Ascending aorta (tissue), 2 donors: Measurements from ENCODE around the gene RHBDF1. TPM values are rescaled to one million over a fixed set of nuclear protein-coding genes. Genes with fewer than 3 reads are reported as not detected.
A peak's percentile ranks its signal among the peaks of the same experiment; 100 is the strongest.

ENCODE experiments used
- DNase-seq, 2 donors: peaks; one replicate each; pipeline ENCODE4 v3.0.0-alpha.2; 2019; ENCODE audit warnings: low spot score in 2 of 2
- H3K27ac ChIP-seq, 2 donors: fragments of 200-600 bp; sonication (generic); one replicate each; pipeline ENCODE4 v1.5.1; 2016 to 2017; ENCODE audit warnings: mild to moderate bottlenecking in 1 of 2
- H3K27me3 ChIP-seq: fragments of 200-600 bp; sonication (generic); one replicate; pipeline ENCODE4 v1.5.1; 2017
- H3K36me3 ChIP-seq, 2 donors: fragments of 200-600 bp; sonication (generic); one replicate each; pipeline ENCODE4 v1.5.1; 2016
- H3K4me1 ChIP-seq, 2 donors: fragments of 200-600 bp; sonication (generic); one replicate each; pipeline ENCODE4 v1.5.1; 2016 to 2017; ENCODE audit warnings: mild to moderate bottlenecking in 1 of 2
- H3K4me3 ChIP-seq, 2 donors: fragments of 200-600 bp; sonication (generic); one replicate each; pipeline ENCODE4 v1.5.1; 2016 to 2017; ENCODE audit warnings: mild to moderate bottlenecking in 1 of 2
- H3K9me3 ChIP-seq, 2 donors: fragments of 200-600 bp; sonication (generic); one replicate each; pipeline ENCODE4 v1.5.1; 2016
- CTCF ChIP-seq, 3 experiments: fragments of 200-600 bp in 2 of 3; fragments of 450-650 bp in 1 of 3; sonication (generic) in 2 of 3; IDR thresholded peaks; one replicate each; pipeline ENCODE4 v1.5.1; 2016 to 2019; ENCODE audit warnings: antibody characterized with exemption in 3 of 3, mild to moderate bottlenecking in 1 of 3, moderate library complexity in 1 of 3
- intact Hi-C: fragments of 100-400 bp; cut with DNase I; formaldehyde crosslinking; loops from one replicate; pipeline ENCODE4 v1.15.1; 2023
- total RNA-seq: library from RNA; depleted of rRNA; stranded (reverse); fragments of >200 nt; gene quantifications from one replicate; pipeline ENCODE4 v1.1.0, GENCODE V29; 2016

RHBDF1 gene
- total RNA-seq, 1 donor from 2014 or later, result 146 TPM

- intact Hi-C loops, result no loop called here
- peaks cover 4 to 17% of the 10 kb centered on the region in 2 donors for H3K36me3 ChIP-seq
- DNase-seq, result no peak
- H3K27me3 ChIP-seq, result no peaks in the 10 kb centered on the region
- no peak for TF ChIP-seq CTCF (IDR thresholded peaks at IDR 0.05)
- H3K4me3 ChIP-seq, result no peak overlapping the region
- H3K27ac ChIP-seq, result no peak overlapping the region
- no peaks in the 10 kb centered on the region for H3K4me1 ChIP-seq
- H3K9me3 ChIP-seq, result no peaks in the 10 kb centered on the region
These were observed 46.4 kb upstream of the RHBDF1 start for GRCh38 chr16:118857-119256.

DNA sequence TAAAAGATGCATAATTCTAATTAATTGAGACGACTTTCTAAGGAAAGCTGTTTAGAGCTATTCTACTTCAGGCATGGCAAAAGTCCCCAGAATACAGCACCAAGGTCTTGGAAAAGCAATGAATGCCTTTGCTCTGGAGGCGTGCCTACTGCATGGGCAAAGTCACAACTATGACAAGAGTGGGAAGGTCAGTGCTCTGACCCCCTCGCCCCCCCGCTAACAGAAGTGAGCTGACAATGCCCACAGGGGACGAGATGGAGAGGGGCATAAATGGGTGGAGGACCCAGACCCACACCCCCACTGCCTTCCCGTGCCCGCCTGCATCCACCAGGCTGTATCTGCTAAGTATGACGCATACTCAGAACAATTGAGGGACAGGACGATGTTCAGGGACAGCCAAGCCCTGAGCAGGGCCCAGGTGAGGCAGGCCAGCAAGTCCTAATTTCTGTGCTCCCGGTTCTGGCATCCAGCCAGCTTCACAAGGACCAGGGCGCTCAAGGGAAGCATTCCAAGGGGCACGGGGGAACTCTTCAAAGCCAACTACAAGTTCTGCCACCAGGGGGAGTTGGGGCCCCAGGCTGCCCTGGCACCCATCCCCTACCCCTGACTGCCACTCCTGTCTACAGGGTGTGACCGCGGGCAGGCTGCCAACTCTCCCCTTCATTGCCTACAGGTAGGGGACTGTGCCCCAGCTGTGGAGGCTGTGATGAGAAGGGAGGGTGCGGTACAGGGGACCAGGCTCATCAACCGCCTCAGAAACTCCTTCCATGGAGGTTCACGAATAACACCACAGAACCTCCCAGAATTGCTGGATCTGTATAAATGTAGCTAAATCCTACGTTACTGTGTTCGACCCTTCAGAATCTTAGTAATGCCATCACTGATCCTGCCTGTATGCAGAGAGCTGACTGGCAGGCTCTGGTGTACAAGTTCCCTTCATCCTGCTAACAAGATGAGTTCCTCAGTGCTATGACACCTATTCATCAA, 45.2 kb upstream of the RHBDF1 start:
- no peaks in the 10 kb centered on the region for H3K27me3 ChIP-seq
- intact Hi-C loops, result no loop called here
- H3K36me3 ChIP-seq, result peaks cover 0 to 14% of the 10 kb centered on the region in 2 donors
- TF ChIP-seq CTCF (IDR thresholded peaks at IDR 0.05), result peak; percentile 24 to 50 (median 38)
- no peak for DNase-seq
- H3K9me3 ChIP-seq, result no peaks in the 10 kb centered on the region
- H3K4me3 ChIP-seq, result no peak overlapping the region
- peaks cover 0 to 3% of the 10 kb centered on the region in 2 donors for H3K4me1 ChIP-seq
- no peak overlapping the region for H3K27ac ChIP-seq

GRCh38 chr16:116015-116414, 43.6 kb upstream of the RHBDF1 start:
- no peaks in the 10 kb centered on the region for H3K9me3 ChIP-seq
- DNase-seq, result no peak
- no peaks in the 10 kb centered on the region for H3K27me3 ChIP-seq
- peaks cover 0 to 3% of the 10 kb centered on the region in 2 donors for H3K4me1 ChIP-seq
- no peak overlapping the region for H3K27ac ChIP-seq
- TF ChIP-seq CTCF (IDR thresholded peaks at IDR 0.05), result no peak
- H3K36me3 ChIP-seq, result peaks cover 13 to 27% of the 10 kb centered on the region in 2 donors
- no peak overlapping the region for H3K4me3 ChIP-seq
- intact Hi-C loops, result no loop called here

GRCh38 chr16:114327-114726, 41.9 kb upstream of the RHBDF1 start:
- Histone ChIP-seq H3K4me3 (no peak overlapping the region), H3K36me3 (peaks cover 23 to 40% of the 10 kb centered on the region in 2 donors), H3K9me3 (no peaks in the 10 kb centered on the region), H3K4me1 (peaks cover 0 to 3% of the 10 kb centered on the region in 2 donors), H3K27ac (no peak overlapping the region), H3K27me3 (no peaks in the 10 kb centered on the region)
- intact Hi-C loops, result no loop called here
- no peak for TF ChIP-seq CTCF (IDR thresholded peaks at IDR 0.05)
- no peak for DNase-seq

GRCh38 chr16:112153-112840, 39.9 kb upstream of the RHBDF1 start:
- no peak for TF ChIP-seq CTCF (IDR thresholded peaks at IDR 0.05)
- no peak overlapping the region for H3K27ac ChIP-seq
- no peaks in the 10 kb centered on the region for H3K27me3 ChIP-seq
- peaks cover 0 to 3% of the 10 kb centered on the region in 2 donors for H3K4me1 ChIP-seq
- intact Hi-C loops, result no loop called here
- peaks cover 23 to 44% of the 10 kb centered on the region in 2 donors for H3K36me3 ChIP-seq
- H3K4me3 ChIP-seq, result no peak overlapping the region
- no peaks in the 10 kb centered on the region for H3K9me3 ChIP-seq
- no peak for DNase-seq
